Activated B cell treated with CpG ODN at 0.5 μM for 24 hours (primary cell): ENCODE measurements around the gene PTMA. TPM values are rescaled to one million over a fixed set of nuclear protein-coding genes. Genes with fewer than 3 reads are reported as not detected.
A peak's percentile ranks its signal among the peaks of the same experiment; 100 is the strongest.

ENCODE experiments used
- ATAC-seq: fragments of 200-7000 bp; cut with Tn5 transposase; one replicate; pipeline ENCODE4 v1.10.0; 2021; ENCODE audit warnings: low read depth, mild to moderate bottlenecking, moderate library complexity
- CTCF ChIA-PET: fragments of 350-600 bp; sonication (Branson Sonifier 250); formaldehyde crosslinking; loops from one replicate; lab custom pipeline; 2021; ENCODE audit warnings: antibody characterized with exemption; lab: Charles Lee
- POLR2A ChIA-PET: fragments of 350-600 bp; sonication (Branson Sonifier 250); formaldehyde crosslinking; loops from one replicate; lab custom pipeline; 2021; ENCODE audit warnings: antibody characterized with exemption; lab: Charles Lee
- DNase-seq: peaks from one replicate; pipeline ENCODE4 v3.0.0; 2022
- H3K27ac Mint-ChIP-seq: one replicate; pipeline ENCODE4 v1.8.0; 2020; ENCODE audit warnings: mixed read lengths
- H3K27me3 Mint-ChIP-seq: one replicate; pipeline ENCODE4 v1.8.0; 2021; ENCODE audit warnings: mixed read lengths
- H3K36me3 Mint-ChIP-seq: one replicate; pipeline ENCODE4 v1.8.0; 2021; ENCODE audit warnings: low read depth, mixed read lengths
- H3K4me1 Mint-ChIP-seq: one replicate; pipeline ENCODE4 v1.8.0; 2021; ENCODE audit warnings: mixed read lengths
- H3K4me3 Mint-ChIP-seq: one replicate; pipeline ENCODE4 v1.8.0; 2020; ENCODE audit warnings: mild to moderate bottlenecking, mixed read lengths
- H3K9me3 Mint-ChIP-seq: one replicate; pipeline ENCODE4 v1.8.0; 2020; ENCODE audit warnings: mixed read lengths
- CTCF ChIP-seq: fragments of 200-600 bp; IDR thresholded peaks from one replicate; pipeline ENCODE4 v1.8.0; 2022; ENCODE audit warnings: antibody characterized with exemption, mild to moderate bottlenecking
- intact Hi-C: fragments of 100-400 bp; cut with micrococcal nuclease; formaldehyde crosslinking; loops from one replicate; pipeline ENCODE4 v1.15.1; 2024
- total RNA-seq: library from RNA; stranded (reverse); gene quantifications from 2 replicates; pipeline ENCODE4 v1.2.3, GENCODE V29; 2022

PTMA gene
- total RNA-seq, 1 donor from 2014 or later = 1,531 TPM

- peak; percentile 83 for TF ChIP-seq CTCF
- Mint-ChIP-seq H3K27me3 (no peaks in the 10 kb centered on the region), H3K36me3 (no peaks in the 10 kb centered on the region), H3K9me3 (no peaks in the 10 kb centered on the region), H3K4me1 (peaks cover 77% of the 10 kb centered on the region), H3K4me3 (peak overlapping the region; percentile 64), H3K27ac (peak overlapping the region; percentile 98)
- intact Hi-C loops = loop anchor here (1.0 kb wide), 2 partner anchors 26 to 62 kb away; no protein-coding TSS in a partner anchor
- ATAC-seq (peak; percentile 40), DNase-seq (peak; percentile 81)
- CTCF ChIA-PET = interaction anchor here (0.8 to 20.2 kb wide), 25 partner anchors 8 to 766 kb away, joined by 3 to 429 read pairs (median 7); partner anchors contain the start of gene PTMA
- POLR2A ChIA-PET = interaction anchor here (0.6 to 20.7 kb wide), 20 partner anchors 8 to 1386 kb away, joined by 3 to 1242 read pairs (median 7); partner anchors contain the start of genes COPS7B, NCL, PDE6D and PTMA
Observed at GRCh38 chr2:231674587-231675338, 33.6 kb upstream of the PTMA start.

GRCh38 chr2:231676243-231676642, 32.1 kb upstream of the PTMA start:
- Mint-ChIP-seq H3K9me3 (no peaks in the 10 kb centered on the region), H3K36me3 (no peaks in the 10 kb centered on the region), H3K27me3 (no peaks in the 10 kb centered on the region), H3K4me1 (peaks cover 71% of the 10 kb centered on the region), H3K27ac (peak overlapping the region; percentile 98), H3K4me3 (no peak overlapping the region)
- no peak for DNase-seq
- ChIA-PET CTCF (interaction anchor here (1.4 to 20.2 kb wide), 13 partner anchors 10 to 109 kb away, joined by 3 to 429 read pairs (median 18); partner anchors contain the start of gene PTMA), POLR2A (interaction anchor here (1.9 to 20.7 kb wide), 7 partner anchors 19 to 110 kb away, joined by 4 to 1242 read pairs (median 376); partner anchors contain the start of genes COPS7B and PTMA)
- TF ChIP-seq CTCF = no peak
- intact Hi-C loops = no loop called here
- ATAC-seq = no peak

GRCh38 chr2:231677632-231678104, 30.7 kb upstream of the PTMA start:
- H3K4me1 Mint-ChIP-seq = peaks cover 73% of the 10 kb centered on the region
- peak; percentile 11 for ATAC-seq
- H3K27ac Mint-ChIP-seq = peak overlapping the region; percentile 80
- H3K9me3 Mint-ChIP-seq = no peaks in the 10 kb centered on the region
- no peaks in the 10 kb centered on the region for H3K36me3 Mint-ChIP-seq
- DNase-seq = peak; percentile 75
- intact Hi-C loops = loop anchor here (1.0 kb wide), 3 partner anchors 38 to 109 kb away; partner anchors contain the start of genes COPS7B and PDE6D
- ChIA-PET CTCF (interaction anchor here (0.6 to 20.2 kb wide), 14 partner anchors 9 to 123 kb away, joined by 3 to 429 read pairs (median 10); partner anchors contain the start of gene PTMA), POLR2A (interaction anchor here (0.6 to 20.7 kb wide), 10 partner anchors 10 to 213 kb away, joined by 3 to 1242 read pairs (median 8); partner anchors contain the start of genes COPS7B, NCL and PTMA)
- TF ChIP-seq CTCF = peak; percentile 53
- H3K4me3 Mint-ChIP-seq = peak overlapping the region; percentile 30
- H3K27me3 Mint-ChIP-seq = no peaks in the 10 kb centered on the region

GRCh38 chr2:231679908-231680284, 28.4 kb upstream of the PTMA start:
- H3K36me3 Mint-ChIP-seq = no peaks in the 10 kb centered on the region
- ChIA-PET CTCF (interaction anchor here (0.9 to 20.2 kb wide), 6 partner anchors 24 to 105 kb away, joined by 3 to 429 read pairs (median 5); no protein-coding TSS in a partner anchor), POLR2A (interaction anchor here (1.0 to 12.0 kb wide), 7 partner anchors 7 to 67 kb away, joined by 3 to 280 read pairs (median 84); partner anchors contain the start of gene PTMA)
- peak overlapping the region; percentile 66 for H3K27ac Mint-ChIP-seq
- ATAC-seq (no peak), DNase-seq (no peak)
- H3K4me3 Mint-ChIP-seq = peak overlapping the region; percentile 77
- intact Hi-C loops = no loop called here
- H3K27me3 Mint-ChIP-seq = no peaks in the 10 kb centered on the region
- H3K4me1 Mint-ChIP-seq = peaks cover 65% of the 10 kb centered on the region
- no peak for TF ChIP-seq CTCF
- no peaks in the 10 kb centered on the region for H3K9me3 Mint-ChIP-seq
